ENCODE data around the gene CRB2. TPM values are rescaled to one million over a fixed set of nuclear protein-coding genes. Genes with fewer than 3 reads are reported as not detected.

Gene CRB2
- total and polyA plus RNA-seq, 2 of the 4 experiments (the other 2 are of a cell fraction), result not detected

DNA sequence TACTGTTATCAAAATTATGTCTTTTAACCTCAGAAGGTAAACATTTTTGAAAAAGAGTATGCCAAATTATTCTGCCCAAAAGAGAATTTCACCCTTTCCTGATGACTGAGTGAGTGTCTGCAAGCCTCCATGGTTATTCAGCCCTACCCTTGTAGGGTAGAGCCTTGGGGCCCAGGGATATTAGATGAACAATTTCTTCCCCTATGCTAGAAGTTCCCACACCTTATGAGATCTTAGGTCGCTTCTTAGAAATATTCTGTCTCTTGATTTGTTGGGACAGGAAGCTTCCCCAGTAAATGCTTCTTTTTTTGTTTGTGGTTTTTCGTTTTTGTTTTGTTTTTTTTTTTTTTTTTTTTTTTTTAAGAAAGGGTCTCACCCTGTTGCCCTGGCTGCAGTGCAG, 3.1 kb downstream of the CRB2 start:
- in situ Hi-C loops (cut with MboI; ENCODE audit: low sequenced_read_pairs), result no loop called here
- no peak for DNase-seq

More for the DNA sequence above, 3.1 kb downstream of the CRB2 start:
- Histone ChIP-seq H2AK9ac (replicated peaks; ENCODE audit: low read depth, low read length, poor library complexity) (no peak overlapping the region), H3K9me1 (ENCODE audit: insufficient read depth, low read length) (no peaks in the 10 kb centered on the region), H4K20me1 (ENCODE audit: insufficient read depth, low read length) (no peaks in the 10 kb centered on the region), H2AK5ac (ENCODE audit: low read depth, low read length) (no peak overlapping the region), H2AFZ (replicated peaks; ENCODE audit: low read length, poor library complexity) (no peak overlapping the region), H3K4ac (ENCODE audit: low read depth, low read length) (no peak overlapping the region), H3K56ac (ENCODE audit: extremely low read depth, insufficient read depth, low read length) (no peak overlapping the region), H4K5ac (ENCODE audit: low read depth, low read length) (no peak overlapping the region), H2BK120ac (ENCODE audit: low read depth, low read length) (no peak overlapping the region), H2BK15ac (ENCODE audit: low read depth, low read length) (no peak overlapping the region), H4K91ac (ENCODE audit: insufficient read depth, low read depth, low read length) (no peak overlapping the region), H3K14ac (replicated peaks; ENCODE audit: low read depth, low read length) (no peak overlapping the region), H3K27me3 (ENCODE audit: control insufficient read depth, insufficient read depth, low read length) (peaks cover 33% of the 10 kb centered on the region), H3K79me1 (ENCODE audit: low read depth in 1 of 2, low read length in 2 of 2) (no peaks in the 10 kb centered on the region), H3K4me2 (ENCODE audit: low read depth, low read length) (no peak overlapping the region), H3K4me3 (ENCODE audit: insufficient read depth, low read depth, low read length) (no peak overlapping the region), H3K36me3 (ENCODE audit: control insufficient read depth, insufficient read depth, low read length) (no peaks in the 10 kb centered on the region), H2BK20ac (ENCODE audit: low read depth, low read length) (no peak overlapping the region), H3K27ac (ENCODE audit: insufficient read depth, low read length) (no peak overlapping the region), H3K9me3 (ENCODE audit: control insufficient read depth, insufficient read depth, low read length) (no peaks in the 10 kb centered on the region), H3K23ac (ENCODE audit: low read depth, low read length) (no peak overlapping the region), H3K9ac (ENCODE audit: low read depth, low read length) (no peak overlapping the region), H3K18ac (ENCODE audit: low read depth, low read length) (no peak overlapping the region), H4K8ac (ENCODE audit: low read depth in 2 of 2, low read length in 2 of 2) (no peak overlapping the region), H2BK5ac (ENCODE audit: low read depth, low read length, poor library complexity, severe bottlenecking) (no peak overlapping the region), H3K4me1 (ENCODE audit: control insufficient read depth, insufficient read depth, low read length) (peaks cover 8% of the 10 kb centered on the region; the same call in 1 of the 2 replicates)
- intact Hi-C loops (cut with micrococcal nuclease), result loop anchor here (10.0 kb wide), 2 partner anchors 354 to 514 kb away; no protein-coding TSS in a partner anchor
- no CpG with 5 or more reads among the region's 2 CpGs for WGBS, 2 experiments (ENCODE audit: extremely low coverage in 2 of 2, insufficient read length in 1 of 2)
- ATAC-seq (ENCODE audit: low read depth), result no peak
- no TSS peak for BruUV-seq (replicated peaks)
- POLR2A ChIA-PET (ENCODE audit: unreplicated experiment), result no interaction called here
- TF ChIP-seq CHD1 (IDR thresholded peaks at IDR 0.05; ENCODE audit: low read depth, low read length) (no peak), POLR2A (IDR thresholded peaks at IDR 0.05; ENCODE audit: low read depth, low read length) (no peak), MAZ (IDR thresholded peaks at IDR 0.05; ENCODE audit: borderline replicate concordance, low read depth, low read length) (no peak), RCOR1 (IDR thresholded peaks at IDR 0.05; ENCODE audit: insufficient replicate concordance, low read length) (no peak), FOS (IDR thresholded peaks at IDR 0.05; ENCODE audit: low read depth, low read length) (no peak), MXI1 (IDR thresholded peaks at IDR 0.05; ENCODE audit: borderline replicate concordance, low read depth, low read length) (no peak)
- TF ChIP-seq, protein P1, sequence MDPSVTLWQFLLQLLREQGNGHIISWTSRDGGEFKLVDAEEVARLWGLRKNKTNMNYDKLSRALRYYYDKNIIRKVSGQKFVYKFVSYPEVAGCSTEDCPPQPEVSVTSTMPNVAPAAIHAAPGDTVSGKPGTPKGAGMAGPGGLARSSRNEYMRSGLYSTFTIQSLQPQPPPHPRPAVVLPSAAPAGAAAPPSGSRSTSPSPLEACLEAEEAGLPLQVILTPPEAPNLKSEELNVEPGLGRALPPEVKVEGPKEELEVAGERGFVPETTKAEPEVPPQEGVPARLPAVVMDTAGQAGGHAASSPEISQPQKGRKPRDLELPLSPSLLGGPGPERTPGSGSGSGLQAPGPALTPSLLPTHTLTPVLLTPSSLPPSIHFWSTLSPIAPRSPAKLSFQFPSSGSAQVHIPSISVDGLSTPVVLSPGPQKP (IDR thresholded peaks at IDR 0.05; ENCODE audit: borderline replicate concordance, low read depth, low read length), result no peak
- dilution Hi-C loops (cut with HindIII; ENCODE audit: low sequenced_read_pairs, unreplicated experiment), result no loop called here
- CTCF ChIA-PET, result interaction anchor here (0.6 to 1.1 kb wide), 2 partner anchors 27 to 125 kb away, joined by 4 to 6 read pairs; no protein-coding TSS in a partner anchor

Measured in IMR-90 (cell line).